ENCODE data around the gene LTO1.

Gene LTO1

DNA sequence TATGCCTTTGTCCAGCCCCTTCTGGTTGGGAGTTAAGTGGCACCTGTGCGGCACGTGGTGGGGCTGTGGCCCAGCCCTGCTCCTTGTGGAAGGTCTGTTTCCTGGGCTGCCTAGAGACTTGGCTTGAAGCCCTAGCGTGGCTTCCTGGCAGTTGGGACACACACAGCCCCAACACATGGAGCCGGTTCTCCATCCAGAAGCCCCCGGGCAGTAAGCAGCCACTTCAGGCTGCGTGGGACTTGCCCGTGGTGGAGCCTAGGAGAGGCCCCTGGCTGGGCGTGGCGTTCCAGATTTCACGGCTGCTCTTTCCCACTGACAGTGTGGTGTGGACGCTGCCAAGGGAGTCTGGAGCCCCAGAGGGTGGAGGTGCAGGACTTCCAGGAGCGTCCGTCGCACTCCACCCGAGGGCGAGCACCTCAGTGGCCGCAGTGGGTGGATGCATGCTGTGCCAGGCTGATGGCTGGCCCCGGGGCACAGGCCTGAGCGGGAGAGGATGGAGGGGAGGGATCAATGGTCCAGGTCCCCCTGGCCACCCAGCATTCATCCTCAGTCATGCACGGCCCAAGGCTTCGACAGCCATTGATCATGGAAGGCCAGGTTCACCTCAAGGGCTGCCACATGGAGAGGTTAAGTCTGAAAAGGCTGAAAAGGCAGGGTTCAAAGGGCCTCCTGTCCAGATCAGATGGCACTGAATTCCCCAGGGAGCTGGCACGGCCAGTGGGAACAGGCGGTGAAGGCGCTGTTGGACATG lies 24.9 kb downstream of the LTO1 start:
- Histone ChIP-seq H3K4me3 (ENCODE audit: control insufficient read depth in 1 of 7, extremely low read depth in 1 of 7, insufficient read depth in 4 of 7, low read depth in 2 of 7, low read length in 6 of 7) (no peak overlapping the region), H3K4me1 (ENCODE audit: control extremely low read depth in 1 of 4, control insufficient read depth in 4 of 4, insufficient read depth in 4 of 4, low read length in 3 of 4) (peaks cover 0 to 14% (median 7%) of the 10 kb centered on the region in 4 experiments), H3K36me3 (ENCODE audit: control insufficient read depth in 4 of 4, insufficient read depth in 4 of 4, low read length in 3 of 4) (no peaks in the 10 kb centered on the region), H3K27me3 (replicated peaks in 2 of 5; ENCODE audit: control insufficient read depth in 4 of 5, insufficient read depth in 5 of 5, low read length in 4 of 5) (no peaks in the 10 kb centered on the region), H3K27ac (ENCODE audit: insufficient read depth in 1 of 2, low read depth in 1 of 2, low read length in 2 of 2, poor library complexity in 1 of 2, severe bottlenecking in 2 of 2) (no peak overlapping the region), H3K9me3 (ENCODE audit: control extremely low read depth in 1 of 5, control insufficient read depth in 4 of 5, insufficient read depth in 2 of 5, low read depth in 1 of 5, low read length in 4 of 5) (no peaks in the 10 kb centered on the region)
- ChIA-PET CTCF (interaction anchor here (0.9 kb wide), 1 partner anchor 550 kb away, joined by 3 read pairs; no protein-coding TSS in a partner anchor), POLR2A (no interaction called here)
- DNase-seq = peak in 1 of 3 donors; percentile 41
- 66% methylated on average over 20 of the region's 24 CpGs for WGBS (ENCODE audit: insufficient coverage)

DNA sequence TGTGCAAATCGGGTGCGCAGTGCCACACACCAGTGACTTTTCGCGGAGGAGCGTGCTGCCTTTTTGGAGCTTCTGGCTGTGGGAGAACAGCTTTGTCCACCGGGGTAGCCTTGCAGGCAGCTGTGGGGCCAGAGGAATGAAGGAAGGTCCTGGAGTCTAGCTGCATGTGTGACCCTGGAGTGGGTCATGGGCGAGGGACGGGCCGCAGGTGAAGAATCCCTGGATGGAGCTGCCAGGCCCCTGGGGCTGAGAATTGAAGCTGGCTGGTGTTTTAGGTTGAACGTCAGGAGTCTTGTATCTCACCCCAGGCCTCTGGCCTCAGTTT lies 25.6 kb downstream of the LTO1 start:
- WGBS (ENCODE audit: insufficient coverage) = 95% methylated on average over 9 of the region's 10 CpGs
- Histone ChIP-seq H3K27ac (ENCODE audit: insufficient read depth in 1 of 2, low read depth in 1 of 2, low read length in 2 of 2, poor library complexity in 1 of 2, severe bottlenecking in 2 of 2) (no peak overlapping the region), H3K36me3 (ENCODE audit: control insufficient read depth in 4 of 4, insufficient read depth in 4 of 4, low read length in 3 of 4) (no peaks in the 10 kb centered on the region), H3K4me1 (ENCODE audit: control extremely low read depth in 1 of 4, control insufficient read depth in 4 of 4, insufficient read depth in 4 of 4, low read length in 3 of 4) (peaks cover 0 to 14% (median 7%) of the 10 kb centered on the region in 4 experiments), H3K27me3 (replicated peaks in 2 of 5; ENCODE audit: control insufficient read depth in 4 of 5, insufficient read depth in 5 of 5, low read length in 4 of 5) (no peaks in the 10 kb centered on the region), H3K4me3 (ENCODE audit: control insufficient read depth in 1 of 7, extremely low read depth in 1 of 7, insufficient read depth in 4 of 7, low read depth in 2 of 7, low read length in 6 of 7) (no peak overlapping the region), H3K9me3 (ENCODE audit: control extremely low read depth in 1 of 5, control insufficient read depth in 4 of 5, insufficient read depth in 2 of 5, low read depth in 1 of 5, low read length in 4 of 5) (no peaks in the 10 kb centered on the region)
- DNase-seq = no peak
- POLR2A ChIA-PET = interaction anchor here (0.6 kb wide), 1 partner anchor 27 kb away, joined by 3 read pairs; no protein-coding TSS in a partner anchor
- CTCF ChIA-PET = interaction anchor here (0.9 kb wide), 1 partner anchor 549 kb away, joined by 3 read pairs; no protein-coding TSS in a partner anchor

DNA sequence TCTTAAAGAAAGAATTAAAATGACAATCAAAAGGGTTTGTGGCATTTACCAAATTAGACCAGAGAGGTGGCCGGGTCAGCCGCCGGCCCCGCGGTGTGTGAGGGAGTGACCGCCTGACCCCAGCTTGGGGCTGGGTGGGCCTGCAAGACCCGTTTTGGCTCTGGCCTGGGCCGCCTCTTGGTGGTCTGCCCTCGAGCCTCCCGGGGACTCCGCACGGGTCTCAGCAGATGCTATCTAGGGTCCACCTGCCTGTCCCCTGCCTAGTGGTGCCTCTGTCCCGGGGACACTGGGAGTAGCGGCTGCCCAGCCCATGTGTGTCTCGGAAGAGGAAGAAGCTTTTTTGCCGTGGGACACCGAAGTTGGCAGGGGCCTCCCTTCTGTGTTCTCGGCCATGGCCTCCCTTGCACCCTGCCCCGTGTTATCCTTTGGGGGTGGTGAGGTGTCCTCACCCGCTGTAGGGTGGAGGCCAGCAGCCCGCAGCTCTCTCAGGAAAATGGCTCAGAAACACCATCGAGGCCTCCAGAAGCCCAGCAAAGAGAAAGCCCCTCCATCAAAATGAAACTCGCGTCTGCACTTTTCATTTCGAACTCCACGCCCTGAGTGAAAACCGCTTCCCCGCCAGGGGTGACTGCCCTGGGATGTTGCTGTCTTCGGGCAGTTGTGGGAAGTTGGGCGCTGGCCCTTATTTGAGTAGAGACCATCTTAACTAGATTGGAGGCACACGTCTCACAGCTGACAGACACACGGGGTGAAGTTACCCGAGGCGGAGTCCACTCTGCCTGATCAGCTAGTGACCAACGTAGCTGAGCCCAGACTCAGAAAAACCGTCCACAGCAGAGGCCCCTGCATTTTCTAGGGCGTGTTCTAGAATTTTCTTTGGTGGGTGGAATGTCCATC lies 26.2 kb downstream of the LTO1 start:
- WGBS (ENCODE audit: insufficient coverage) = 97% methylated on average over 35 of the region's 37 CpGs
- no peak overlapping the region for H3K4me3 ChIP-seq (ENCODE audit: control insufficient read depth in 1 of 7, extremely low read depth in 1 of 7, insufficient read depth in 4 of 7, low read depth in 2 of 7, low read length in 6 of 7)
- H3K27ac ChIP-seq (ENCODE audit: insufficient read depth in 1 of 2, low read depth in 1 of 2, low read length in 2 of 2, poor library complexity in 1 of 2, severe bottlenecking in 2 of 2) = no peak overlapping the region
- no peaks in the 10 kb centered on the region for H3K36me3 ChIP-seq (ENCODE audit: control insufficient read depth in 4 of 4, insufficient read depth in 4 of 4, low read length in 3 of 4)
- ChIA-PET CTCF (interaction anchor here (0.9 to 1.1 kb wide), 2 partner anchors 22 to 548 kb away, joined by 3 read pairs; no protein-coding TSS in a partner anchor), POLR2A (interaction anchor here (0.6 kb wide), 1 partner anchor 28 kb away, joined by 3 read pairs; no protein-coding TSS in a partner anchor)
- peaks cover 0 to 5% (median 0%) of the 10 kb centered on the region in 5 experiments for H3K27me3 ChIP-seq (replicated peaks in 2 of 5; ENCODE audit: control insufficient read depth in 4 of 5, insufficient read depth in 5 of 5, low read length in 4 of 5)
- H3K4me1 ChIP-seq (ENCODE audit: control extremely low read depth in 1 of 4, control insufficient read depth in 4 of 4, insufficient read depth in 4 of 4, low read length in 3 of 4) = peaks cover 0 to 16% (median 10%) of the 10 kb centered on the region in 4 experiments
- no peaks in the 10 kb centered on the region for H3K9me3 ChIP-seq (ENCODE audit: control extremely low read depth in 1 of 5, control insufficient read depth in 4 of 5, insufficient read depth in 2 of 5, low read depth in 1 of 5, low read length in 4 of 5)
- DNase-seq = no peak

DNA sequence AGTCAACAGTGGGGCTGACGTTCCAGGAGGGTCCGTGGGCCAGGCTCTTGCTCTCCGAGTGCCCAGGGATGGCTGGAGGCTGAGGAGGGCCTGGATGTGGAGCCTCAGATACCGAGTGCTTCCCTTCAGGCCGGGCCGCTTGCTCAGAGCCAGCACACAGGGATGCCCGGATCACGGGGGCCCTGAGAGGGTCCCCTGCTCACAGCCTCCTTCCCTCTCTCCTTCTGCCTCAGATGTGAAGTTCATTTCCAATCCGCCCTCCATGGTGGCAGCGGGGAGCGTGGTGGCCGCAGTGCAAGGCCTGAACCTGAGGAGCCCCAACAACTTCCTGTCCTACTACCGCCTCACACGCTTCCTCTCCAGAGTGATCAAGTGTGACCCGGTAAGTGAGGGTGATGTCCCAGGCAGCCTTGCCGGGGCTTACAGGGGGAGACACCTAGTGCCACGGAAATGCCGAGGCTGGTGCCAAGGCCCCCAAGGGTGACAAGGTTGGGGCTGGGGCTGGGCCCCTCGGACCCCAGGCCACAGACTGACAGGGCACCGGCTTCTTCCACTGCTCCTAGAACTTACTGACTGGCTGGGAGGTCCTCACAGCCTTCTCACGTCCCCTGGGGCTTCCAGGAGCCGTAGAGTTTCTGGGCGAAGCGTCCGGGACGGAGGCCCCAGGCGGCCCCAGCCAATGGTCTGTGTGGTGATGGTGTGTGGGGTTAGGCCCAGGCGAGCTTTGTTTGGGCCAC lies 27.2 kb downstream of the LTO1 start:
- 62% methylated on average over 20 of the region's 28 CpGs for WGBS (ENCODE audit: insufficient coverage)
- no peaks in the 10 kb centered on the region for H3K36me3 ChIP-seq (ENCODE audit: control insufficient read depth in 4 of 4, insufficient read depth in 4 of 4, low read length in 3 of 4)
- H3K27ac ChIP-seq (ENCODE audit: insufficient read depth in 1 of 2, low read depth in 1 of 2, low read length in 2 of 2, poor library complexity in 1 of 2, severe bottlenecking in 2 of 2) = no peak overlapping the region
- H3K4me1 ChIP-seq (ENCODE audit: control extremely low read depth in 1 of 4, control insufficient read depth in 4 of 4, insufficient read depth in 4 of 4, low read length in 3 of 4) = peaks cover 0 to 22% (median 17%) of the 10 kb centered on the region in 4 experiments
- ChIA-PET POLR2A (no interaction called here), CTCF (interaction anchor here (1.1 kb wide), 1 partner anchor 23 kb away, joined by 3 read pairs; no protein-coding TSS in a partner anchor)
- DNase-seq = peak in 2 of 3 donors; percentile 35 to 41
- H3K27me3 ChIP-seq (replicated peaks in 2 of 5; ENCODE audit: control insufficient read depth in 4 of 5, insufficient read depth in 5 of 5, low read length in 4 of 5) = peaks cover 0 to 12% (median 0%) of the 10 kb centered on the region in 5 experiments
- no peaks in the 10 kb centered on the region for H3K9me3 ChIP-seq (ENCODE audit: control extremely low read depth in 1 of 5, control insufficient read depth in 4 of 5, insufficient read depth in 2 of 5, low read depth in 1 of 5, low read length in 4 of 5)
- no peak overlapping the region for H3K4me3 ChIP-seq (ENCODE audit: control insufficient read depth in 1 of 7, extremely low read depth in 1 of 7, insufficient read depth in 4 of 7, low read depth in 2 of 7, low read length in 6 of 7)

DNA sequence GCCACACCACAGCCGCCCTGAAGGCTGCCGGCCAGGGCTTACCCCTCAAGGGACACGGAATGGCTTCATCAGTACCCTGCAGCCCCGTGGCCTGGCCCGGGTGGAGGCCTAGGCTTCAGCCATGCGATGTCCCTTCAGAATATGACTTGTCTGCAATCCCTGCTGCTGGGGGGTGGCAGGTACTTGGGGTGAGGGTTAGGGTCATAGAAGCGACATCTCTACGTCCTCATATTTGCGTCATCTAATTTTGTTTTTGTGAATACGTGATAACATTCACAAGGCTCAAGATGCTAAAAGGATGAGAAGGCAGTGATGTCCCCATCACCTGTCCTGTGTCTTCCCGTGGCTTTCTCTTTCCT lies 27.8 kb downstream of the LTO1 start:
- WGBS (ENCODE audit: insufficient coverage) = 97% methylated on average over 11 of the region's 11 CpGs
- H3K9me3 ChIP-seq (ENCODE audit: control extremely low read depth in 1 of 5, control insufficient read depth in 4 of 5, insufficient read depth in 2 of 5, low read depth in 1 of 5, low read length in 4 of 5) = no peaks in the 10 kb centered on the region
- no peaks in the 10 kb centered on the region for H3K36me3 ChIP-seq (ENCODE audit: control insufficient read depth in 4 of 4, insufficient read depth in 4 of 4, low read length in 3 of 4)
- peaks cover 0 to 17% (median 0%) of the 10 kb centered on the region in 5 experiments for H3K27me3 ChIP-seq (replicated peaks in 2 of 5; ENCODE audit: control insufficient read depth in 4 of 5, insufficient read depth in 5 of 5, low read length in 4 of 5)
- no peak overlapping the region for H3K27ac ChIP-seq (ENCODE audit: insufficient read depth in 1 of 2, low read depth in 1 of 2, low read length in 2 of 2, poor library complexity in 1 of 2, severe bottlenecking in 2 of 2)
- DNase-seq = no peak
- H3K4me1 ChIP-seq (ENCODE audit: control extremely low read depth in 1 of 4, control insufficient read depth in 4 of 4, insufficient read depth in 4 of 4, low read length in 3 of 4) = peaks cover 0 to 24% (median 19%) of the 10 kb centered on the region in 4 experiments
- POLR2A ChIA-PET = no interaction called here
- CTCF ChIA-PET = no interaction called here
- H3K4me3 ChIP-seq (ENCODE audit: control insufficient read depth in 1 of 7, extremely low read depth in 1 of 7, insufficient read depth in 4 of 7, low read depth in 2 of 7, low read length in 6 of 7) = no peak overlapping the region

DNA sequence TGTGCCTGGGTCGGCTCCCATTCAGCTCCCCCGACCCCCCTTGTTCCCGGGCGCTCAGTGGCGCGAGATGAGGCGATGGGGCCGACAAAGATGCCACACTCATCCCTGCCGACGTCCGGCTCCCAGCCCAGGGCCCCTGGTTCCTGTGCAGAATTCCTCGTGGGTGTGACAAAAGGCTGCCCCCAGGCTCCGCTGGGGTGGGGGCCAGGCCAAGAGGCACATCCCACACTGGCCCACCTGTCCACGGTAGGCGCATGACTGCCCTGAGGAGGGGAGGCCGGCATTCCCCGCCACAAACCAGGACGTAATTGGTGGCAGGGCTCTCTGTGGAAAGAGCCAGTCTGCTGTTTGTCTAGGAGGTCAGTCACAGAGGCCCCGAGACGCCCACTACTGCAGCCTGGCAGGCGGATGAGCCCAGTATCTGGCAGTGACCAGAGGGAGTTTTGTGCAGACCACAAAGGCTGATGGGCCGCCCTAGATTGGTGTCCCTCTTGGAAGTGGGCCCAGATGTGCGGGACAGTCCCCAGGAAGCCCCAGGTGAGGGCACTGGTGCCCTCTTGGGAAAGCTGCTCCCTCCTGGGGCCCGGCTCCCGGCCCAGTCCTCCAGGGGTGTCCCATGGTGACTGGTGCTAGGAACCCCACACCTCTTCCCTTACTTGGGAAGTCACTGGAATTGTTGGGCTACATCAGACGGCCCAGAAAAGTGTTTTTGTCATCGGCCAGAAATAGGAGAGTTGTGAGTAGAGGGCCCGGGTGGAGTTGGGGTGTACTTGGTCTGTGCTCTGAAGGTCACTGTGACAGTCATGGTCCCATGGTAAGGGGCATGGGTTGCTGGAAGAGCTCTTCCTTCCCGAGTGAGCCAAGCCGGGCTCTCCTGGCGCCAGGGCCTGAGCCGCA lies 28.4 kb downstream of the LTO1 start:
- peaks cover 0 to 23% (median 0%) of the 10 kb centered on the region in 5 experiments for H3K27me3 ChIP-seq (replicated peaks in 2 of 5; ENCODE audit: control insufficient read depth in 4 of 5, insufficient read depth in 5 of 5, low read length in 4 of 5)
- no peaks in the 10 kb centered on the region for H3K9me3 ChIP-seq (ENCODE audit: control extremely low read depth in 1 of 5, control insufficient read depth in 4 of 5, insufficient read depth in 2 of 5, low read depth in 1 of 5, low read length in 4 of 5)
- DNase-seq = no peak
- 94% methylated on average over 30 of the region's 32 CpGs for WGBS (ENCODE audit: insufficient coverage)
- H3K36me3 ChIP-seq (ENCODE audit: control insufficient read depth in 4 of 4, insufficient read depth in 4 of 4, low read length in 3 of 4) = no peaks in the 10 kb centered on the region
- POLR2A ChIA-PET = no interaction called here
- H3K4me3 ChIP-seq (ENCODE audit: control insufficient read depth in 1 of 7, extremely low read depth in 1 of 7, insufficient read depth in 4 of 7, low read depth in 2 of 7, low read length in 6 of 7) = no peak overlapping the region
- CTCF ChIA-PET = interaction anchor here (5.2 kb wide), 1 partner anchor 546 kb away, joined by 59 read pairs; no protein-coding TSS in a partner anchor
- peaks cover 0 to 29% (median 24%) of the 10 kb centered on the region in 4 experiments for H3K4me1 ChIP-seq (ENCODE audit: control extremely low read depth in 1 of 4, control insufficient read depth in 4 of 4, insufficient read depth in 4 of 4, low read length in 3 of 4)
- no peak overlapping the region for H3K27ac ChIP-seq (ENCODE audit: insufficient read depth in 1 of 2, low read depth in 1 of 2, low read length in 2 of 2, poor library complexity in 1 of 2, severe bottlenecking in 2 of 2)

Measured in common myeloid progenitor, CD34-positive (primary cell).